ENCODE measurements around the gene AUTS2. TPM values are rescaled to one million over a fixed set of nuclear protein-coding genes. Genes with fewer than 3 reads are reported as not detected.

AUTS2 gene
- polyA plus RNA-seq, 1 donor from 2014 or later = 97.3 TPM

DNA sequence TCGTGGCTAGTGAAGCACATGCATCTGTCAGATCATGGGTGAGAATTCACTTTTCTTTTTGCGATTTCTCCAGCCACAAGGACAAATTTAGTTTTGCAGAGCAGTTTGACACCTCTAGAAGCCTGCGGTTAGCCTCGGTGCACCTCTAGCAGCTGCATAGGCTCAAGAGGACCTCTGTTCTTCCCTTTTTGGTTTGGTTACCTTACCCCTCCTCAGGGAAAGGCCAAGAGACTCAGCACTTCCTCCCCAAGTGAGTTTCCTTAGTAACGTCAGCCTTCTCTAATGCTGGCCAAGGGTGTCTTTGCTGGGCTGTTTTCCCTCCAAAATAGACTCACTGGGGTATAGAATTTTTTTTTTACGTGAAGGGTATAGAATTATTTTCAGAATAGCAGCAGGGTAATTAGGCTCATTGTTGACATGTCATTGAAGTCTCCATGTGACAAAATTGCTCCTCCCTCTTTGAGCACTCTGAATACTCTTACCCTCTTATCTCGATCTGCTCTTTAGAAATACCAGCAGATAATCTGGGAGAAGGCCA lies 97.8 kb downstream of the AUTS2 start:
- no peaks in the 10 kb centered on the region for H3K9me2 ChIP-seq (ENCODE audit: insufficient read depth, low read length)
- no peak overlapping the region for H3K9ac ChIP-seq (ENCODE audit: low read length)
- H3K79me2 ChIP-seq (replicated peaks; ENCODE audit: insufficient read depth, low read length) = peaks cover 75% of the 10 kb centered on the region
- no peaks in the 10 kb centered on the region for H3K9me3 ChIP-seq (ENCODE audit: low read length)
- TF ChIP-seq CTCF (IDR thresholded peaks at IDR 0.05; ENCODE audit: poor library complexity, severe bottlenecking) (no peak), SMC3 (conservative IDR thresholded peaks at IDR 0.05; ENCODE audit: poor library complexity) (no peak), RAD21 (conservative IDR thresholded peaks at IDR 0.05) (no peak), EZH2 (IDR thresholded peaks at IDR 0.05; ENCODE audit: borderline replicate concordance, insufficient read depth, low read length, poor library complexity, severe bottlenecking) (no peak), MXI1 (conservative IDR thresholded peaks at IDR 0.05; ENCODE audit: poor library complexity, severe bottlenecking) (no peak), TAF1 (IDR thresholded peaks at IDR 0.05; ENCODE audit: low read depth) (no peak), POLR2AphosphoS5 (IDR thresholded peaks at IDR 0.05) (no peak), EP300 (conservative IDR thresholded peaks at IDR 0.05; ENCODE audit: poor library complexity, severe bottlenecking) (no peak)
- TF ChIP-seq, protein P1, sequence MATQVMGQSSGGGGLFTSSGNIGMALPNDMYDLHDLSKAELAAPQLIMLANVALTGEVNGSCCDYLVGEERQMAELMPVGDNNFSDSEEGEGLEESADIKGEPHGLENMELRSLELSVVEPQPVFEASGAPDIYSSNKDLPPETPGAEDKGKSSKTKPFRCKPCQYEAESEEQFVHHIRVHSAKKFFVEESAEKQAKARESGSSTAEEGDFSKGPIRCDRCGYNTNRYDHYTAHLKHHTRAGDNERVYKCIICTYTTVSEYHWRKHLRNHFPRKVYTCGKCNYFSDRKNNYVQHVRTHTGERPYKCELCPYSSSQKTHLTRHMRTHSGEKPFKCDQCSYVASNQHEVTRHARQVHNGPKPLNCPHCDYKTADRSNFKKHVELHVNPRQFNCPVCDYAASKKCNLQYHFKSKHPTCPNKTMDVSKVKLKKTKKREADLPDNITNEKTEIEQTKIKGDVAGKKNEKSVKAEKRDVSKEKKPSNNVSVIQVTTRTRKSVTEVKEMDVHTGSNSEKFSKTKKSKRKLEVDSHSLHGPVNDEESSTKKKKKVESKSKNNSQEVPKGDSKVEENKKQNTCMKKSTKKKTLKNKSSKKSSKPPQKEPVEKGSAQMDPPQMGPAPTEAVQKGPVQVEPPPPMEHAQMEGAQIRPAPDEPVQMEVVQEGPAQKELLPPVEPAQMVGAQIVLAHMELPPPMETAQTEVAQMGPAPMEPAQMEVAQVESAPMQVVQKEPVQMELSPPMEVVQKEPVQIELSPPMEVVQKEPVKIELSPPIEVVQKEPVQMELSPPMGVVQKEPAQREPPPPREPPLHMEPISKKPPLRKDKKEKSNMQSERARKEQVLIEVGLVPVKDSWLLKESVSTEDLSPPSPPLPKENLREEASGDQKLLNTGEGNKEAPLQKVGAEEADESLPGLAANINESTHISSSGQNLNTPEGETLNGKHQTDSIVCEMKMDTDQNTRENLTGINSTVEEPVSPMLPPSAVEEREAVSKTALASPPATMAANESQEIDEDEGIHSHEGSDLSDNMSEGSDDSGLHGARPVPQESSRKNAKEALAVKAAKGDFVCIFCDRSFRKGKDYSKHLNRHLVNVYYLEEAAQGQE (IDR thresholded peaks at IDR 0.05; ENCODE audit: borderline replicate concordance) = no peak
- H3K27ac ChIP-seq (ENCODE audit: low read length) = no peak overlapping the region
- no peaks in the 10 kb centered on the region for H3K27me3 ChIP-seq (ENCODE audit: insufficient read depth, low read depth, low read length)
- H2AFZ ChIP-seq (ENCODE audit: low read depth, low read length) = no peak overlapping the region
- H3F3A ChIP-seq (ENCODE audit: insufficient read depth, low read length, poor library complexity, severe bottlenecking) = no peaks in the 10 kb centered on the region
- H3K36me3 ChIP-seq (ENCODE audit: insufficient read depth, low read length) = no peaks in the 10 kb centered on the region
- H3K4me2 ChIP-seq (ENCODE audit: low read length) = no peak overlapping the region
- H3K4me3 ChIP-seq (ENCODE audit: low read length) = no peak overlapping the region
- H4K20me1 ChIP-seq (ENCODE audit: insufficient read depth) = no peaks in the 10 kb centered on the region

DNA sequence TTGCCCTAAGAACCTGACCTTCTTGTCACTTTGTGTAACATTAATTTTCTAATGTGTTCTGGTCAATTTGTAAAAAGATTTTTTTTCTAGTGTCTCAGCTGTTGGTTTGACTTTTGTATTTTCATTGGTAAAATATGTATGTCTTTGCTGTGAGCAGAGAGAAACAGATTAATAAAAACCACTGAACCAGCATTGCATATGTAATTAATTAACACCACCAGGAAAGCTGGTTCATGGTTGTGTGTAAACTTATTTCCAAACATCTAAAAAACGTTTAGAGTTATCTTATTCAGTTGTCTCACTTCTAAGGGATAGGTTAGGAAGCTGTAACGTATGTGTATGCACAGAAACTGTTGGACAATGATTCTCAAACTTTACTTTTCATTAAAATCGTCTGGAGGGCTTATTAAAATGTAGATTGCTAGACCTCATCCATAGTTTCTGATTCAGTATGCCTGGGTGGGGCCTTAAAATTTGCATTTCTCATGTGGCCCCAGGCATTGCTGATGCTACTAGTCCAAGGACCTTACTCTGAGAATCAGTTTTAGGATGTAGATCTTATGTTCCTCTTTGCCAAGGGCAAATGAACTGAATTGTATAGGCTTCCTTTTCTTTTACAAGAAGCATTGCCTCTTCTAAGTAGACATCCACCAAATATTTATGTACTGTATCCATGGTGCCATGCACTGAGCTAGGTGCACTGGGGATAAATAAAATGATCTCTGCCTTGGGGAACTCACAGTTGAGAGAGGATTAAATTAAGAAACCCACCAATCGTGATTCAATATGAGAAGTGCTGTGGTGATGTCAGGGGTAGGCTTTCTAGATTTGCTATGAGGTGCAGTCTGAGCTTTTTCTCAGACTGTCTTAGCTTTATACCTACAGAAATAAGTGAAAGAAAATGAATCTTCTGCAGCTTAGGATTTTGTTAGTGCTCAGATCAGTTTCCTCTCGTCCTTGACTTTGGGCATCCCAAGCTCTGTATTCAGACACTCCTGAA lies 98.7 kb downstream of the AUTS2 start:
- Histone ChIP-seq H3K36me3 (ENCODE audit: insufficient read depth, low read length) (no peaks in the 10 kb centered on the region), H3K9ac (ENCODE audit: low read length) (no peak overlapping the region), H3K9me2 (ENCODE audit: insufficient read depth, low read length) (no peaks in the 10 kb centered on the region), H3F3A (ENCODE audit: insufficient read depth, low read length, poor library complexity, severe bottlenecking) (no peaks in the 10 kb centered on the region), H3K9me3 (ENCODE audit: low read length) (no peaks in the 10 kb centered on the region), H3K4me2 (ENCODE audit: low read length) (no peak overlapping the region), H3K27me3 (ENCODE audit: insufficient read depth, low read depth, low read length) (no peaks in the 10 kb centered on the region), H2AFZ (ENCODE audit: low read depth, low read length) (no peak overlapping the region), H3K27ac (ENCODE audit: low read length) (no peak overlapping the region), H4K20me1 (ENCODE audit: insufficient read depth) (no peaks in the 10 kb centered on the region), H3K4me3 (ENCODE audit: low read length) (no peak overlapping the region), H3K79me2 (replicated peaks; ENCODE audit: insufficient read depth, low read length) (peaks cover 80% of the 10 kb centered on the region)
- TF ChIP-seq, protein P1 (IDR thresholded peaks at IDR 0.05; ENCODE audit: borderline replicate concordance) = no peak
- TF ChIP-seq EZH2 (IDR thresholded peaks at IDR 0.05; ENCODE audit: borderline replicate concordance, insufficient read depth, low read length, poor library complexity, severe bottlenecking) (no peak), EP300 (conservative IDR thresholded peaks at IDR 0.05; ENCODE audit: poor library complexity, severe bottlenecking) (no peak), CTCF (IDR thresholded peaks at IDR 0.05; ENCODE audit: poor library complexity, severe bottlenecking) (no peak), TAF1 (IDR thresholded peaks at IDR 0.05; ENCODE audit: low read depth) (no peak), RAD21 (conservative IDR thresholded peaks at IDR 0.05) (no peak), MXI1 (conservative IDR thresholded peaks at IDR 0.05; ENCODE audit: poor library complexity, severe bottlenecking) (no peak), SMC3 (conservative IDR thresholded peaks at IDR 0.05; ENCODE audit: poor library complexity) (no peak), POLR2AphosphoS5 (IDR thresholded peaks at IDR 0.05) (no peak)
